SK-N-DZ (cell line): ENCODE data around the gene ARHGAP11A.

ENCODE experiments used
- DNase-seq: peaks from one replicate; pipeline ENCODE4 v3.0.0-alpha.2; 2015; ENCODE audit warnings: low spot score
- small RNA-seq, 2 experiments: library from RNA; depleted of rRNA; stranded (forward); fragments of <200 nt; gene quantifications; one replicate each; pipeline ENCODE3, GENCODE V24; 2014

ARHGAP11A gene

GRCh38 chr15:32687556-32687955 lies 72.3 kb downstream of the ARHGAP11A start:
- no peak for DNase-seq

GRCh38 chr15:32688151-32688639 lies 72.9 kb downstream of the ARHGAP11A start:
- no peak for DNase-seq

Small RNA genes within 50 kb of the gene (small RNA-seq; reads per million reads assigned to genes)
- gene RN7SL286P, result 0 reads per million in 2 experiments
